Epithelial cell of prostate (primary cell): ENCODE measurements around the gene COL2A1.

Experiments used
- DNase-seq: peaks from one replicate; pipeline ENCODE4 v3.0.0-alpha.2; 2011; ENCODE audit warnings: low read depth, low spot score
- H3K27ac ChIP-seq: fragments of 450-650 bp; 2 replicates; pipeline ENCODE4 v1.5.1; 2017; ENCODE audit warnings: mild to moderate bottlenecking

COL2A1 gene

DNA sequence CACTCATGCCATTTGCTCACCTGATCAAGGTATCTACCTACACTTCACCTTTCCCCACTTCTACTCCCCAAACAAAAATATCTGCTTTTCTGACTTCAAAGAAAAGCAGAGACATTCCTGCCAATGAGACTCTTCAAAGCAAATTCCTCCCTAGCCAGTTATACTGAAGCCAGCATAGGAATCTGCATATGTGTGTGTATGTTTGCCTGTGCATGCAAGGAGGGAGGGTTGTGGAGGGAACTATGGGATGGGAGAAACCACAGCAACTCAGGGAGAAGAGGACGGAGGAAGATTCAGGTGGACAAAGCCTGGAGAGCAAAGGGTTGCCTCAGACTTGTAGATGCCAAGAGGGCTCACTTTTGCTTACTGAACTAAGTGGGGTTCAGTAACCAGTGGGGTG is 73.1 kb downstream of the COL2A1 start:
- H3K27ac ChIP-seq: no peak overlapping the region
- no peak for DNase-seq

DNA sequence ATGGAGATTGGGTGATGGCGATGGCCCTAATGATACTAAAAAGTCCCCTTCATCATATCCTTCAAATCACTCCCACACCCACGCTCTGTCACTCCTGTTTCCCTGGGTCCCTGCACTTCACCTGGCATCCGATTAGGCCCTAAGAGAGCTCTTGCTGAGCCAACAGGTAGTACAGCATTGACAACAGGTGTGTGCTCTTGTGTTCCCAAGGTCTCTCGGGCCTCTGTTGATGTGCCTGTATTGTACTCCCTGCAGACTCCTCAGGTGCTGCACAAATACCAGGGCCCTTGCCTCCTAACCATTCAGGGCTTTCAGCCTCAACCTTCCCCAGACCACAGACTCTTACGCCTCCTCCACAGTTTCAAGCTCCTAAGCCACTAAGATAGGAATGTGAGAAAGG is 73.6 kb downstream of the COL2A1 start:
- DNase-seq: no peak

DNA sequence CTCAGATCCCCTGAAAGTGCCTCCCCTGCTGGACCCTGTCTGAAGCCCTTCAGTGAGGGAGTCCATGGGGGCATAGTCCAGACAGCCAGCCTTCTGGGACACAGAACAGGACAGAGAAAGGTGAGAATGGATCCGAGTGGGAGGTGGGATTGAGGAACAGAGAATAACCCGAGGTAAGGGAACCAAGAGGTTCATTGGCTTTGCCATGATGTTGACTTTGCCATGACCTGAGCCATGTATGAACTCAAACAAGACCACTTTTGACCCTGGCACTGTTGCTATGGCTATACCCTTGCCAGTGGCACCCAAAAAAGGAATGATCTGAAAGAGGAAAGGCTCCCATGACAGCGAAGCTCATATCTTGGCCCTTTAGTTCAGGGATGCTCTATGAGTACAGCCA is 76.9 kb downstream of the COL2A1 start:
- DNase-seq: no peak
- no peak overlapping the region for H3K27ac ChIP-seq

More for the DNA sequence above, 73.6 kb downstream of the COL2A1 start:
- H3K27ac ChIP-seq: no peak overlapping the region
